Smooth muscle cell (in vitro differentiated cells): ENCODE results near the gene SASH3. TPM values are rescaled to one million over a fixed set of nuclear protein-coding genes. Genes with fewer than 3 reads are reported as not detected.

Experiments
- DNase-seq: peaks from one replicate; lab custom pipeline; 2025; ENCODE audit not compliant: unreplicated experiment; lab: John Stamatoyannopoulos, UW
- H2AFZ ChIP-seq: fragments of 200-600 bp; sonication (generic); 2 replicates; pipeline ENCODE4 v1.6.0; 2016; ENCODE audit warnings: antibody characterized with exemption, low read depth, mild to moderate bottlenecking
- H3F3A ChIP-seq: fragments of 200-600 bp; sonication (generic); 2 replicates; pipeline ENCODE4 v1.6.0; 2017; ENCODE audit warnings: antibody characterized with exemption, low read depth
- H3K27ac ChIP-seq: fragments of 200-600 bp; sonication (generic); 2 replicates; pipeline ENCODE4 v1.5.1; 2016; ENCODE audit warnings: low read depth, mild to moderate bottlenecking
- H3K27me3 ChIP-seq: fragments of 200-600 bp; sonication (generic); 2 replicates; pipeline ENCODE4 v1.6.1; 2016; ENCODE audit warnings: low read depth, mild to moderate bottlenecking
- H3K36me3 ChIP-seq: fragments of 200-600 bp; sonication (generic); 2 replicates; pipeline ENCODE4 v1.5.1; 2016; ENCODE audit warnings: low read depth
- H3K4me1 ChIP-seq: fragments of 200-600 bp; sonication (generic); 2 replicates; pipeline ENCODE4 v1.5.1; 2016; ENCODE audit warnings: low read depth
- H3K4me2 ChIP-seq: fragments of 200-600 bp; sonication (generic); 2 replicates; pipeline ENCODE4 v1.6.0; 2016; ENCODE audit warnings: mild to moderate bottlenecking
- H3K4me3 ChIP-seq: fragments of 200-600 bp; sonication (generic); 2 replicates; pipeline ENCODE4 v1.5.1; 2016; ENCODE audit warnings: mild to moderate bottlenecking
- H3K79me2 ChIP-seq: fragments of 200-600 bp; sonication (generic); 2 replicates; pipeline ENCODE4 v1.6.0; 2016; ENCODE audit warnings: low read depth, mild to moderate bottlenecking
- H3K9ac ChIP-seq: fragments of 200-600 bp; sonication (generic); 2 replicates; pipeline ENCODE4 v1.6.0; 2016; ENCODE audit warnings: low read depth
- H3K9me3 ChIP-seq: fragments of 200-600 bp; sonication (generic); replicated peaks from 2 replicates; pipeline ENCODE4 v1.5.1; 2016; ENCODE audit warnings: low read depth
- H4K20me1 ChIP-seq: fragments of 200-600 bp; sonication (generic); 2 replicates; pipeline ENCODE4 v1.6.0; 2016; ENCODE audit warnings: low read depth
- WGBS: methylation state at CpG from one replicate; pipeline ENCODE4 v1.1.7; 2016; ENCODE audit warnings: low lambda C conversion rate; 5-methylcytosine and 5-hydroxymethylcytosine counted together
- polyA plus RNA-seq: library from polyadenylated mRNA; unstranded; fragments of >200 nt; fragmentation: Nextera tagmentation; extraction: Ambion mirVana; gene quantifications from 2 replicates; pipeline ENCODE4 v1.2.1, GENCODE V29; 2016
- total RNA-seq: library from RNA; depleted of rRNA; stranded (reverse); fragments of >200 nt; gene quantifications from 2 replicates; pipeline ENCODE4 v1.2.3, GENCODE V29; 2014
- TF ChIP-seq, protein P1 (sequence below): fragments of 200-600 bp; sonication (generic); IDR thresholded peaks from 2 replicates; pipeline ENCODE4 v1.5.1; 2017; ENCODE audit warnings: borderline replicate concordance, mild to moderate bottlenecking, antibody characterized with exemption; ENCODE audit not compliant: insufficient read depth, poor library complexity, severe bottlenecking

Gene SASH3
- total RNA-seq (not detected in 2 replicates), polyA plus RNA-seq (not detected in 2 replicates)

DNA sequence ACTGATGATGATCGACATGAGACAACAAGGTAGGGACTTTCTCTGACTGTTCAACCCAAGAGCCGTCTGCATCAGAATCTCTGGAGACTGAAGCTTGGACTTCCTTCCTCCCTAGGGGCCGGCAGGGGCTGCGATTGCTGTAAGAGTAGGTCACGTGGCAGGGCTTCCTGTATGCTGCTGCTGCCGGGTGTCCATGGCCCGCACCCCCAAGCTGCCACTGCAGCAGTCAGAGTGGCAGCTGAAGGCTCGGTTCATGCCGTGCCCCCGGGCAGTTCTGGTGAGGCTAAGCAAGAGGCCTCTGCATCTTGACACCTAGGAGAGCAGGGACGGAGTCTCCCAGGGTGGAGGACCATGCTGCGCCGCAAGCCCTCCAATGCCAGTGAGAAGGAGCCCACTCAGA lies at the start of gene SASH3:
TSS of gene SASH3 (plus strand) at position 203 of the 400 bp plus-strand sequence. CDS start at position 352, 149 bp downstream.
- no peak within 1 kb of the TSS for H3K9ac ChIP-seq
- no peak within 1 kb of the TSS for H3K4me3 ChIP-seq
- no peaks in the 10 kb centered on the region for H3K9me3 ChIP-seq
- no peaks in the 10 kb centered on the region for H3K36me3 ChIP-seq
- TF ChIP-seq, protein P1, sequence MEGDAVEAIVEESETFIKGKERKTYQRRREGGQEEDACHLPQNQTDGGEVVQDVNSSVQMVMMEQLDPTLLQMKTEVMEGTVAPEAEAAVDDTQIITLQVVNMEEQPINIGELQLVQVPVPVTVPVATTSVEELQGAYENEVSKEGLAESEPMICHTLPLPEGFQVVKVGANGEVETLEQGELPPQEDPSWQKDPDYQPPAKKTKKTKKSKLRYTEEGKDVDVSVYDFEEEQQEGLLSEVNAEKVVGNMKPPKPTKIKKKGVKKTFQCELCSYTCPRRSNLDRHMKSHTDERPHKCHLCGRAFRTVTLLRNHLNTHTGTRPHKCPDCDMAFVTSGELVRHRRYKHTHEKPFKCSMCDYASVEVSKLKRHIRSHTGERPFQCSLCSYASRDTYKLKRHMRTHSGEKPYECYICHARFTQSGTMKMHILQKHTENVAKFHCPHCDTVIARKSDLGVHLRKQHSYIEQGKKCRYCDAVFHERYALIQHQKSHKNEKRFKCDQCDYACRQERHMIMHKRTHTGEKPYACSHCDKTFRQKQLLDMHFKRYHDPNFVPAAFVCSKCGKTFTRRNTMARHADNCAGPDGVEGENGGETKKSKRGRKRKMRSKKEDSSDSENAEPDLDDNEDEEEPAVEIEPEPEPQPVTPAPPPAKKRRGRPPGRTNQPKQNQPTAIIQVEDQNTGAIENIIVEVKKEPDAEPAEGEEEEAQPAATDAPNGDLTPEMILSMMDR: no peak
- no peak within 1 kb of the TSS for H3K4me2 ChIP-seq
- WGBS: 92% methylated on average over 13 of the region's 13 CpGs
- no peaks in the 10 kb centered on the region for H3K27me3 ChIP-seq
- H3F3A ChIP-seq: no peaks in the 10 kb centered on the region
- H4K20me1 ChIP-seq: no peaks in the 10 kb centered on the region
- no peaks in the 10 kb centered on the region for H3K4me1 ChIP-seq
- no peak within 1 kb of the TSS for H3K27ac ChIP-seq
- H2AFZ ChIP-seq: no peak within 1 kb of the TSS
- H3K79me2 ChIP-seq: no peaks in the 10 kb centered on the region
- no peak for DNase-seq

DNA sequence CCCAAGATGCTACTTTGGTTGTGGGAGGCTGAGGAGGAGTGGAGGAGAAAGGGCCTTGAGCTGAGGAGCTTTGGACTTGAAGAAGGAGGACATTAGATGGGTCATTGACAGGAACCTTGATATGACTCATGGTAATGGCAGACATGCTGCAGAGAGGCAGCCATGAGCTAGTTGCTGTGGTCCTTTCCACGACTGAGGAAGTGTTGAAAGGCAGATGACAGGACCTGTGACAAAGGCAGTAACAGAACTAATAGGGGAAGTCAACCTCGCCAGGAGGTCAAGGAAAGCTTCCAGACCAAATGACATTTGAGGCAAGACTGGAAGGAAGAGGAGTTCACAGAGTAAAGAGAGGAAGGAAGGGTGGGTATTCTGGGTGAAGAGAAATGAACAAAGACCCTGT lies 48.5 kb upstream of the SASH3 start:
- H3F3A ChIP-seq: no peaks in the 10 kb centered on the region
- no peak for DNase-seq
- no peak overlapping the region for H3K4me3 ChIP-seq
- H2AFZ ChIP-seq: no peak overlapping the region
- no peaks in the 10 kb centered on the region for H3K9me3 ChIP-seq
- no peak overlapping the region for H3K4me2 ChIP-seq
- no peaks in the 10 kb centered on the region for H3K27me3 ChIP-seq
- TF ChIP-seq, protein P1: no peak
- no peaks in the 10 kb centered on the region for H3K79me2 ChIP-seq
- no peaks in the 10 kb centered on the region for H4K20me1 ChIP-seq
- 51% methylated on average over 2 of the region's 2 CpGs for WGBS
- no peaks in the 10 kb centered on the region for H3K4me1 ChIP-seq
- no peak overlapping the region for H3K27ac ChIP-seq
- no peak overlapping the region for H3K9ac ChIP-seq
- no peaks in the 10 kb centered on the region for H3K36me3 ChIP-seq

DNA sequence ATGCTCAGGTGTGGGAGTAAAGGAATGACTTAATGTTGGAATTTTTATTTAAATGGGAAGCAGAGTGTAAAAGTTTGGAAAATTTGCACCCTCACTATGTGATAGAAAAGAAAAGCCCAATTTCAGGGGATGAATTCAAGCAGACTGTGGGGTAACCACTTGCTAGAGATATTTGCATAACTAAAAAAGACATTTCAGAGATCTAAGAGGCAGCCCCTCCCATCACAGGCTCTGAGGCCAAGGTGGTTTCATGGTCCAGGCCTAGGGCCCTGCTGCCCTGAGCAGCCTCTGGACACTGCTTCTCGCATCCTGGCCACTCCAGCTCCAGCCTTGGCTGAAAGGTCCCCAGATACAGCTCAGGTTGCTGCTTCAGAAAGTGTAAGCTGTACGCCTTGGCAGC lies 46.9 kb upstream of the SASH3 start:
- Histone ChIP-seq H3K27me3 (no peaks in the 10 kb centered on the region), H4K20me1 (no peaks in the 10 kb centered on the region), H3K27ac (no peak overlapping the region), H3K4me3 (no peak overlapping the region), H3K36me3 (no peaks in the 10 kb centered on the region), H3F3A (no peaks in the 10 kb centered on the region), H2AFZ (no peak overlapping the region), H3K4me1 (no peaks in the 10 kb centered on the region), H3K79me2 (no peaks in the 10 kb centered on the region), H3K9ac (no peak overlapping the region), H3K9me3 (no peaks in the 10 kb centered on the region), H3K4me2 (no peak overlapping the region)
- 78% methylated on average over 2 of the region's 2 CpGs for WGBS
- DNase-seq: no peak
- TF ChIP-seq, protein P1: no peak

DNA sequence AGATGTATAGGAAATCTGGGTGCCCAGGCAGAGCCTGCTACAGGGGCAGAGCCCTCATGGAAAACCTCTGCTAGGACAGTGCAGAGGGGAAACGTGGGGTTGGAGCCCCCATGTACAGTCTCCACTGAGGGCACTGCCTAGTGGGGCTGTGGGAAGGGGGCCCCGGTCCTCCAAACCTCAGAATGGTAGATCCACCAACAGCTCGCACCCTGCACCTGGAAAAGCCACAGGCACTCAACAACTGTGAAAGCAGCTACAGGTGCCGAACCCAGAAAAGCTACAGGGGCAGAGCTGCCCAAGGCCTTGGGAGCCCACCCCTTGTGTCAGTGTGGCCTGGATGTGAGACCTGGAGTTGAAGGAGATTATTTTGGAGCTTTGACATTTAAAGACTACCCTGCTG lies 46.4 kb upstream of the SASH3 start:
- DNase-seq: no peak
- Histone ChIP-seq H3K4me1 (no peaks in the 10 kb centered on the region), H3K79me2 (no peaks in the 10 kb centered on the region), H3K9ac (no peak overlapping the region), H2AFZ (no peak overlapping the region), H3K9me3 (no peaks in the 10 kb centered on the region), H3K27me3 (no peaks in the 10 kb centered on the region), H3K4me3 (no peak overlapping the region), H3K27ac (no peak overlapping the region), H4K20me1 (no peaks in the 10 kb centered on the region), H3F3A (no peaks in the 10 kb centered on the region), H3K36me3 (no peaks in the 10 kb centered on the region), H3K4me2 (no peak overlapping the region)
- TF ChIP-seq, protein P1: no peak
- 86% methylated on average over 4 of the region's 4 CpGs for WGBS
